NCI-H1694 (cell line): ENCODE data around the gene IRF3.

Source experiments
- DNase-seq: peaks from one replicate; lab custom pipeline; 2025; lab: John Stamatoyannopoulos, UW

Gene IRF3

DNA sequence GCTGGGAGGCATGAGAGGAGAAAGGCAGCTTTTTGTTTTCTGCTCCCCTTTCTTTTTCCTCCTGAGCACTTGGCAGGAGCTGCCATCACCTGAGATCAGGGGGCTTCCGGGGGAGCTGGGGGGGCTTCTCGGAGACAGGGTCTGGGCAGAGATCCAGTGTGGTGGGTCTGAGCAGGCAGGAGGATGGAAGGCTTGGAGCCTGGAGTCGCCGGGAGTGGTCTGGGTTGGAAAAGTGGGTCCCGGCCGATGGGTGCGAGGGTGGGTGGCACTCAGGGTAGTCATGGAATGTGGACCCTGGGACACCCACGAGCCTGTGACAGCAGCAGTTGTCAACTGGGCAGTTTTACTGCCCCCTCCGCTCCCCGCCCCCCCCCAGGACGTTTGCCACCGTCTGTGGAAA is 21.5 kb upstream of the IRF3 start:
- no peak for DNase-seq

DNA sequence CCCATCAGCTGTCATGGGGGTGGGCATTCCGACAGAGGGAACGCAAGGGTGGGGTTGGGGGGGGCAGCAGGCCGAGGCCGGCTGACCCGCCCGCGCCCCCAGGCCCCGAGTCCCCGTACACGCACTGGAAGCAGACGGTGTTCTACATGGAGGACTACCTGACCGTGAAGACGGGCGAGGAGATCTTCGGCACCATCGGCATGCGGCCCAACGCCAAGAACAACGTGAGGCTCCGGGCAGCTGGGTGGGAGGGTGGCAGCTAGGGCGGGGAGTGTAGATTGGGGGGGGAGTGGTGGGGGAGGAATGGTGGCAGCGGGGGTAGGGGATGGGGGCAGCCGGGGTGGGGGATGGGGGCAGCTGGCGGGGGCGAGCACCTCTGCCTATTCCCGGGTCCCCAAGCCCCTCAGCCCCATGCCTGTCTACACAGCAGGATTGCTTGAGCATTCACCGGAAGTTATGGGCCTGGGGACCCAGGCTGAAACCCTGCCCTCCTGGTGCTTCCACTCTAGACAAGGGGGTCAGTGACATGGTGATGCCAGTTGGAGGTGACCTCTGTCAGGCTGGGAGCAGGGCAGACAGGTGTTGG is 20.9 kb upstream of the IRF3 start:
- no peak for DNase-seq

- no peak for DNase-seq
Observed at GRCh38 chr19:49685845-49686332, 20.2 kb upstream of the IRF3 start.

GRCh38 chr19:49684983-49685553 is 19.4 kb upstream of the IRF3 start:
- DNase-seq = no peak

DNA sequence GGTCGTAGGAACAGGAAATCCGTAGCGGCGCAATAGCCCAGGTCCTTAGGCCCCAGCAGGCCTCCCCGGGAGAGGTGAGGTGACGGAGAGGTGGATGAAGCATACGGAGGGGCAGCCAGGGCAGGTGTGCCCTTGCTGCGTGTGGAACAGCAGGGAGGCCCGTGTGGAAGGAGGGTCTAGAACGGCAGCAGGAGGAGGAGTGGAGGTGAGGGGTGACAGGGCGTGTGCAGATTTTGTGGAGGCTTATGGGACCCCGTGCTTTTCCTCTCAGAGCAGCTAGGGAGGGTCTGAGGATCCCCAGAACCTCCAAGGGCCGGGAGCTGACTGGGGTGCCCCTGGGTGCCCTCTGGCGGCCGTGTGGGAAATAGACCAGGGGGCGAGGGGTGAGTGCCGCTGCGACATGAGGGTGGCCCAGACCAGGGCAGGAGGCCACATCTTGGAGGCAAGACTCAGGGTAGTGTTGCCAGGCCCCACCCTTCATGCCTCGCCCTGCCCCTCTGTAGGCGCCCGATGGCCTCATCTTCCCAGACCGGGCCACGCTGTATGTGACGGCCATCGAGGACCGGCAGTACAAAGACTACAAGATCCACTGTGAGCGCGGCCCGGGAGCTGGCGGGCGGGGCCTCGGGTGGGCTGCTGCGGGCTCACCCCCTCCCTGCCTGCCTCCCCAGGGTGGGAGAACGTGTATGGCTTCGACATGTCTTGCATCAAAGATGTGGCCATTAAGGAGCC is 18.8 kb upstream of the IRF3 start:
- no peak for DNase-seq

DNA sequence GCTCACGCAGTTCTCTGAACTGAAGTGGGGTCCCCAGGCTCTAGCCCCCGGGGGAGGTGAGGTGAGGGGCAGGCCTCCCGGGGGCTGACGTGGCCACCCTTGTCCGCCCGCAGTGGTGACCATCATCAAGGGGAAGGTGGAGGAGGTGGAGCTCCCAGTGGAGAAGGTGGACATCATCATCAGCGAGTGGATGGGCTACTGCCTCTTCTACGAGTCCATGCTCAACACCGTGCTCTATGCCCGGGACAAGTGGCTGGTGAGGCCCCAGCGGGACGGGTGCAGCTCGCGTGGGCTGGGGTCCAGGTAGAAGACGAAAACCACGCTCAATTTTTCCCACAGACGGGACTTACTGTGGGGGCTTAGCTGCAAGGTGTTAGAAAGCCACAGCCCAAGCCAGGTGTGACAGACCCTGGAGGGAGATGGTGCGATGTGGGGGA is 18.2 kb upstream of the IRF3 start:
- no peak for DNase-seq

DNA sequence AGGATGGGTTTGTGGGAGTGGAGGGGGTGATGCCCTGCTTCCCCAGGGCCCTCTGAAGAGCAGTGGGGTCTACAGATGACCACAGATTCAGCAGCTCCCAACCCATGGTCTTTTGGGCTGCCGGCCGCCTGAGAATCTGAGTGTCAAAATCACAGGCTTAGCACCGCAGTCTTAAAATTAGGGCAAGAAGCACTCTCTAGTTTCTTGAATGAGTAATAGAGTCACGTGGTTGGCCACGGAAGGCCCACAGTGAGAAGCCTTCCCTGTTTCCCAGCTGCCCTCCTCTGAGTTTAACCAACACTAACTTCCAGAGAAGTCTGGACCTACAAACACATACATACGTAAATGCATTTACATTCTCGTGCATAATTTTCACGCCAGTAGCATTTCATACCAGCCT is 16.6 kb upstream of the IRF3 start:
- no peak for DNase-seq

- no peak for DNase-seq
Observed at GRCh38 chr19:49681830-49682229, 16.2 kb upstream of the IRF3 start.

- DNase-seq = peak; percentile 92
Observed at GRCh38 chr19:49680421-49681351, 15.0 kb upstream of the IRF3 start.

DNA sequence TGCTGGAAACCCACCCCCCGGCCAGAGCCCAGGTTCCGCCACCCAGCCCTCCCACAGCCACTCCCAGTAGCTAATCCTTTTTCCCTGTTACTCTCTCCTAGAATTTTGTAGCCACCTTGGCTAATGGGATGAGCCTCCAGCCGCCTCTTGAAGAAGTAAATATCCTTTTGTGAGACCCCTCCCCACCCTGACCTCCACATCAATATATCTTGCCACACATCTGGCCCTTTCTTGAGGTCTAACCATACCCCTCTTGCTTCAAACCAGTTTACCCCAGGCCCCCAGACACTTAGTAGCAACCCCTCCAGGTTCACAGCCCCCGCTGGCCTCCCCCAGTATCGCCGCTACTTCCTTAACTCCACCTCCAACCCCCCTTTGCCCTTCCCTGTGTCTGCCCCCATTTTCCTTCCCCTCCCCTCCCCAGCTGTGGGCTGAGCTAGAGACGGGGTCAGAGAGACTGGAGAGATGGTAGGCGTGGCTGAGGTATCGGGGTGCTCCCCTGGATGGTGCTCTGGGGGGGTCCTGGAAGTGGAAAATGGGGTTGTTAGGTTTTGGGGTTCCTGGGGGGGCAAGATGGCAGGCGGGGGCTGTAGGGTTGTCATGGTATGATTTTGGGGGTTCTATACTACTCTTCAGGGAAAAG is 14.2 kb upstream of the IRF3 start:
- no peak for DNase-seq

DNA sequence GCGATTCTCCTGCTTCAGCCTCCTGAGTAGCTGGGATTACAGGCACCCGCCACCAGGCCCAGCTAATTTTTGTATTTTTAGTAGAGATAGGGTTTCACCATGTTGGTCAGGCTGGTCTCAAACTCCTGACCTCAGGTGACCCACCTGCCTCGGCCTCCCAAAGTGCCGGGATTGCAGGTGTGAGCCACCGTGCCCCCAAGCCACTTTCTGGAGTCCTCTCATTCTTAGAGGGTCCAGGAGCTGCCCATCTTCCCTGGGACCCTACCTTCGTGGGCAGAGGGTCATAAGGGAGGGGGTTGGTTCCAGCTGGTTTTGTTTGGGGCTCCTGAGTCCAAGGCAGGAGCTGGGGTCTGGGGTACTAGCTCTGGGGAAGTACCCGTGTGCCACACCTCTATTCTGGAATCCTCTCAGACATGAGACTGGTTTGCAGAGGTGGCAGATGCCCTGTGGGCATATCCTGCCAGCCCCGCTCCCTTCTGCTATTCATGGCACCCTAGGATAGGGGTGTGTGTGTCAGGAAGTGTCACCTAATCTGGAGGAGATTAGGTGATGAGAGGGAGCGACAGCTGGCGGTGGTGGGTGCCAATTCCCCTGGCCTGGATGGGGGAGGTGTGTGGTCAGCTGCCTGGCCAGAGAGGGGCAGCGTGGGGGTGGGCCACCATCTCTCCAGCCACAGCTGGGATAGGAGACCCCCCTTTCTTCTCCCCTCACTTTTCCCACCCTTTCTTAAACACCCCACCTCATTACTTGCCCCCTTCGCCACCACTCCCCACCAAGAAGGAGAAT is 13.5 kb upstream of the IRF3 start:
- DNase-seq = no peak

GRCh38 chr19:49677901-49678674 is 12.4 kb upstream of the IRF3 start:
- peak; percentile 95 for DNase-seq

- DNase-seq = no peak
Observed at GRCh38 chr19:49677231-49677900, 11.7 kb upstream of the IRF3 start, which contains the start of gene PRMT1. Gene PRMT1 (plus strand): TSS chr19:49677271. CDS start chr19:49677281, 10 bp downstream.

GRCh38 chr19:49676784-49677230 is 11.2 kb upstream of the IRF3 start:
- peak; percentile 100 for DNase-seq

GRCh38 chr19:49676136-49676783 is 10.6 kb upstream of the IRF3 start:
- peak; percentile 94 for DNase-seq

GRCh38 chr19:49672131-49672919 is 6.7 kb upstream of the IRF3 start:
- peak; percentile 78 for DNase-seq

GRCh38 chr19:49669516-49669915 is 3.9 kb upstream of the IRF3 start:
- DNase-seq = no peak

DNA sequence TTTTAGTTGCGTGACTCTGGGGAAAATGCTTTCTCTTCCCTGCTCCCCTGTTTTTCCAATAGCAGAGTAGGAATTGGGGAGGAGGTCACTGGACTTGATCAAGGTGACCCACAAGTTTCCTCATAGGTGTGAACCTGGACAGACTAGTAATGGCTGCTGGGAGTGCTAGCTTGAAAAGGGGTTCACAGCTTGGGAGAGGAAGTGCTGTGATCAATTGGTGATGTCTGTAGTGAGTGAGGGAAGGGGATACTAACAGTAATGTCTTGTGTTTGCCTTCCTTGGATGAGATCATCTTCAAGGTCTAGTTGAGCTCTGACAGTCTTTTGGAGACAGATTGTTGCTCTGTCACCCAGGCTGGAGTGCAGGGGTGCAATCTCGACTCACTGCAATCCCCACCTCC is 1.8 kb upstream of the IRF3 start:
- no peak for DNase-seq
